HS-5 (cell line): ENCODE results near the gene ABLIM1.
A peak's percentile ranks its signal among the peaks of the same experiment; 100 is the strongest.

Source experiments
- DNase-seq: peaks from one replicate; pipeline ENCODE4 v3.0.0-alpha.2; 2012; ENCODE audit warnings: low read depth

Gene ABLIM1

DNA sequence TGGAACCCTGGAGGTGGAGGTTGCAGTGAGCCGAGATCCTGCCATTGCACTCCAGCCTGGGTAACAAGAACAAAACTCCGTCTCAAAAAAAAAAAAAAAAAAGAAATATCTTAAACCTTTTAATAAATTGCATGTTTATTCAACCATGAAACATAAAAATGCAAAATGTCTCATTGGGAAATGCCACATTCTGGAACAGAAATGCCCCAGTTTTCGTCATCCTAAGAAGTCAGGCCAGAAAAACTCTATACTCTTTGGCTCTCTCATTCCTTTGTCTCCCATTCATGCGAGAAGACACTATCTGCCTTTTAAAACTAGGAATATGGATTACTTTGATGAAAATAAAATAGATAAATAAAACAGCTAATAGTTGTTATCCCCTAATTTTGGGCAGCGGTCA lies 21.5 kb upstream of the ABLIM1 start:
- DNase-seq: no peak

DNA sequence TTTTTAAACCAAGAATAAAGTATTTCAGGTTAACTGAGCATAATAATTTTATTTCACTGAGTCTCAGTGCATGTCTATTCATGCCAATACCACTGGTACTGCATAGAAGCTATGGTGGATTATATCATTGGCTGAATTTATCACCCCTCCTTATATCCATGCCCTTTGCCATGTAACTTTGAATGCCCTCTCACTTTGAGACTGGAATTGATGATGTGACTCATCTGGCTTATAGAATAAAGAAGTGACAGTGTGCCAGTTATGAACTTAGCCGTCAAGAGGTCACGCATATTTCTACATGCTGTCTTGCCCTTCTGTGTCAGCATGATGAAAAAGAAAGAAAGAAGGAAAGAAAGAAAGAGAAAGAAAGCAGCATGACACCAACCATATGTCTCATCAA lies 20.7 kb upstream of the ABLIM1 start:
- no peak for DNase-seq

DNA sequence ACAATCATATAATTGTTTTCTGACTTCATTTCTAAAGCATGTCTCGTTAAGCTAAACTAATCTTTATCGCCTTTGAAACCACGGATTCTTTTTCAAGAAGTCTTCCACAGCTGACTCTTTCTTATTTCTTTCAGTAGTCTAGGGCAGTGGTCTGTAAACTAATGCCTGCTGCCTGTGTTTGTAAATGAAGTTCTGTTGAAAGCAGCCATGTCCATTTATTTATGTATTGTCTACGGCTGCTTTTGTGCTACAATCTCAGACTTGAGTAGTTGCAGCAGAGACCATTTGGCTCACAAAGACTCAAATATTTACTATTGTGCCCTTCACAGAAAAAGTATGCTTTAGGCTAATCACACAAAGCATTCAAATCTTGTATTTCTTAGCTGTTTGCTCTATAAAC lies 20.3 kb upstream of the ABLIM1 start:
- no peak for DNase-seq

DNA sequence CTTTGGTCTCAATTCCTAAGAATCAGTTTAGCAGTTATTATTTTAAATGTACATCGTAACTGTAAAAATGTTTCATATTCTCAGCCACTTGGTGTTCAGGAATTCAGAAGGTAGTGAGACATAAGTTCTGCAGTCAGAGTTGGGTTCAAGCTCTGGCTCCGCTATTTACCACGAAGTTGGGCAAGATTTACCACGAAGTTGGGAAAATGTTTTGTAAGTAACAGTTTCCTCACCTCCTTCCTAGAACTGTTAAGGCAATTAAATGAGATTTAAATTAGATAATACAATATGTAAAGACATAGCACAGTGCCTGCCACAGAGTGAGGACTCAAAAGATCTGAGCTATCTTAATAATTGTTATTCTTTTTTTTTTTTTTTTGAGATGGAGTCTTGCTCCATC lies 16.3 kb upstream of the ABLIM1 start:
- no peak for DNase-seq

DNA sequence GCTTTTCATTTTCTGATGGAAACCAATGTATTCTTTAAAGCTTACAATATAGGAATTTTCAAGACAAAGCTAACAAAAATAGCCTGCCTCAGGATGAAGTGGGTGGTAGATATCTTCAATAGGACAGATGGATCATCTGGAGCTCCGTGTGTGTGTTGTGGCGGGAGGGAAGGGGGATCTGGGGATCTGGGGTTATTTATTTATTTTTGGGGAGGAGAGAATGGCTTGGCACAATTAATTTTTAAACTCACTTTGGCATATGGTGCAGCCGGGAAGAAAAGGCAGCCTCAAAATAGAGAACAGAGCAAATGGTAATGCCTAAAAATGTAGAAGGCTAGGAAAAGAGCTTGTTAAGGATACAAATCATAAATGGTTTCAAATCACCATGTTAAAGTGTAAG lies 11.6 kb upstream of the ABLIM1 start:
- DNase-seq: no peak

DNA sequence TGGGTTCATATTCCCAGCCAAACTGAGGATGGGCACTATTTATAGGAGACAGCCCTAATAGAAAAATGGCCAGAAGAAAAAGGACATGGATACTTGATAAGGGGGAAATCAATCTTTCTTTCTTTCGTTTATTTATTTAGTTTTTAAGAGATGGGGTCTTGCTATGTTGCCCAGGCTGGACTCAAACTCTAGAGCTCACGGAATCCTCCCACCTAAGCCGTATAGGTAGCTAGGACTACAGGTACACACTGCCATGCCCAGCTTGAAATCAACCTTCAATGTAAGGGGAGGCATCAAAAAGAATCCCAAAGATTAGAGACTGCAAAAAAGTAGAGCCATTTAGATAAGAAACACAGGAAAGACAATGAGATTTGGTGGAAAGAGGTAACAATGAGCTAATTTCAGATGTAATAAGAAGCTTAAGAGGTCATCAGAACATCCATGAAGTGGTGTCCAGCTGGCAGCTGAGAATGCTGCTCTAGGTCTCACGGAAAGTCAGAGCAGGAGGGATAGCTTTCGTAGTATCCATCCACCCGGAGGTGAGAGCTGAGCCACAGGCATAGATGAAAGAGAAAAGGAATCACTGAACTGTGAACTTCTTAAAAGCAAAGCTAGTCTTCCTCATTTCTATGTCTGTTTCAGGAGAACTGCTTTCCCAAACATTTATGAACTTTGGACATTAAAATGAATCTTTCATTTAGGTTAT lies 10.5 kb upstream of the ABLIM1 start:
- no peak for DNase-seq

DNA sequence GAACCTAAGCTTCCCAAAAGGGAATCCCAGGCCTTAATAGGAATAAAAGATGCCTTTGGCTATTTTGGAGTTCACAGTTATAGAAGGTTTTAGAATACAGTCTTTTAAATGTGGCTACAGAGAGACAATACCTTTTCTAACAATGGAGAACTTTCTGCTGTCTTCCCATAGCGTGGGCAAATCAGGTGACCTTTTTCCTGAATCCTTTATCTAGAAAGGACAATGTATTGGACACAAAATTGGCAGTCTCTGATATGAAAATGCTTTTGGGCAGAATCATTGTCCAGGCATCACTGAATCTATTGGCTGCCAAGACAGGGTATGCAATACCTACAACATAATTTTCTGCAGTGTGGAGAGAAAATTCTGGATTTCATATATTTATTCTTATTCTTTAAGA lies 7.8 kb upstream of the ABLIM1 start:
- no peak for DNase-seq

DNA sequence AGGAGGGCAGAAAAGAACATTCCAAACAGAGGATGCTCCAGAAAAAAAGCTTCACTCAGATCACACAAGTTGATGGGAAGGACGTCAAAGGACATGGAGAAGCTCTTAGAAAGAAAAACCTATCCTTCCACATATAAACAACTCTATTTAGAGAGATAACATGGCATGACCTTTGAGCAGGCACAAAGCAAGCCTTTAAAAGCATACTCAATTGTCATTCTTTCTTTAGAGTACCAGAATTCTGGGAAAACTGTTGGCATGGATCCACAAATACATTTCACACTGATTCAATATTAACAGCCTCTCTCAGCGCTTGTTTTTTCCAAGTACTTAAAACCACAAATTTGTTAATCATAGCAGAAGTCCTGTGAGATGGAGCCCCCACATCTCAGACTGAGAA lies 7.3 kb upstream of the ABLIM1 start:
- no peak for DNase-seq

DNA sequence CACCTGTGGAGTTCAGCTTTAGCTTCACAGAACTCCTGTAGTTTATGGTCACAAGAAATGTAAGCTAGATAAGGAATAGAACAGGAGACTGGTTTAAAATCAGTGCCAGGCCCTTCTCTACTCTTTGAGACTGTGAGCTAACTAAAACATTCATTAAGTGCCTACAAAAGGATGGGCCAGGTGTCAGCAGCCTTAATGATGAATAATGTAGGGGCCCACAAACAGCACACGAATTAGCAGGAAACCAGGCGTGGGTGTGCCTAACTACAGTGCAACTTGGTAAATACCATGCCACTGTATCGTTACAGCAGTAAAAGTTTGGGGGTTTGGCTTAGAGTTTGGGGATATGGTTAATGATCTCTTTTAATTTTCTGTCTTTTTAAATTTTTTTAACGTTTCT lies 6.1 kb upstream of the ABLIM1 start:
- no peak for DNase-seq

DNA sequence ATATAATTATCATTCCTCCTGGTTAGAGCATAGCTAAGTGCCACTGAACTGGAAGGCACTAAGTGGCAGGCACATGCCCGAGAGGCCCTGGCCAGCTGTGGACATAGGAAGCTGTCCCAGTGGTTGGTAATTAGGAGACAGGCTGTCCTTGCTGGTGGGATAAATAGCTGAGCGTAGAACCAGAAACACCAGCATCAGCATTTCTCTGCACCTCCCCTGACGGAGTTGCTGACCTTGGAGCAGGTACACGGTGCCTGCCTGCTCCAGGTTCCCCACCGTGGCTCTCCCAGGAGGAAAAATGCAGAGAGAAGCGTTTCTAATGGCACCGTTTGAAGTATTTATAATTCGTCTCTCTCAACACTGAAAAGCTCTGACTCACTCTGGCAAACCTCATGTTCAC lies 5.6 kb upstream of the ABLIM1 start:
- DNase-seq: no peak

DNA sequence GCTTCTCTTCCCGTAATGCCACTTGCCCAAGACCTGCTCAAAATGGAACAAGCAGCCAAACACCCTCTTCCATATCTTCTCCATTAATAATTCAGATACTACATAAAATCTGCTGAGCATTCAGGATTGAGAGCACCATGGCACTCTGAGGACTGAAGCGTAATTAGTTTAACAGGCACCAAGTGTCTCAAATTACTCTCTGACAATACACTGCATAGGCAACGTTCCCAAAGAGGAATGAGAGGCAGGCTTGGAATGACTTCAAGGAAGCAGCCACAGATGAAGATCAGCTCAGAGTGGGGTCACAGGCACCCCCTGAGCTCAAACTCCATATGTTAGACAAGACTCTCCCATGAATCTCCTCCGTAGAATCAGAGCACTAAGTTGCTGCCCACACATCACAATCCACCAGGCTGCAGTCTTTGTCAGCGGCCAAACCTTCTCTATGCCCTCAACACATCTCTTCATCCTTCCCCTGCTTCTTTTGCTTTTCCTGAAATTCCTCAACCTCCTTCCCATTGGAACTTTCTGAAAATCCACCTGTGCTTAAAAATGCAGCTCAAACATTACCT lies 4.7 kb upstream of the ABLIM1 start:
- DNase-seq: no peak

DNA sequence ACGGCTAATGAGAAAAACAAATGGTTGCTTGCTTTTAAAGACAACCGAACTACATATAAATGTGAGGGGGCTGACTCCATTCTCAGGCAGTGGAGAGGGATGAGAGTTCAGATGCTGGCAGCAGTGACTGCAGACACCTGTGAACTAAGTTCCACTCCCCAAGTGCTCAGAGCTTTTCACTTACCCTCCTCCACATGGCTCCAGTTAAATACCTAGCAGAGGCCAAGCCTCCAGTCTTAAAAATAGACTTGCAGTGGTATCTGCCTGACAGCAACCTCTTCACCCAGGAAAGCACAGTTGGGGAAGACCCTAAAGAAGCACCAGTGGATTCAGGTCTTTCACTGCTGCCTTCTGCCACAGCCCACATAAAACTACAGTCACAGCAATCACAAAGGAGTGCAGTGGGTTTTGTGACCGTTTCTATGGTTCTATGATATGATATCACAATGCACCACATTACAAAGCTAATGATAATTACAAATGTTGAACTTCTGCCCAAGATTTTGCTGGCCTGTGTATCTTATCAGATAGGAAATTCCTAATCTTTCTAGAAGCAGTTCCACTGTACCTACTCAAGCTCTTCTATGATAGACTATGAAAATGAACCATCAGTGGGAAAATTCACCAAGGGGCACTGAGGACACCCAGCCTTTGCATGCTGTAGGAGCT lies 3.3 kb upstream of the ABLIM1 start:
- DNase-seq: no peak

DNA sequence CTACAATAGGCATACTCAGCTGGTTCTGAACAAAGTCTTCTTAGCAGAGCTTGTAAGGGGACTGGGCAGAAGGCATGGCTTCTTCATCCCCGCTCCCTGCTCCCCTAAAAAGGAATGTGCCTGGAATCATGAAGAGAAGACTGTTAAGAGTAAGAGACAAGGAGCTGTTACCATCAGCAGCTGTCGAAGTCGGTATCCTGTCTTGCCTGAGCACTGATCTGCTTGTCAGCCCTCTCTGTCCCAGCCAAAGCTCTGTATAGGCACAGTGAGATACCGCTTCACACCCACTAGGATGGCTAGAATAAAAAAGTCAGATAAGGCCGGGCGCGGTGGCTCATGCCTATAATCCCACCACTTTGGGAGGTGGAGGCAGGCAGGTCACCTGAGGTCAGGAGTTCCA lies 2.4 kb downstream of the ABLIM1 start:
- no peak for DNase-seq

DNA sequence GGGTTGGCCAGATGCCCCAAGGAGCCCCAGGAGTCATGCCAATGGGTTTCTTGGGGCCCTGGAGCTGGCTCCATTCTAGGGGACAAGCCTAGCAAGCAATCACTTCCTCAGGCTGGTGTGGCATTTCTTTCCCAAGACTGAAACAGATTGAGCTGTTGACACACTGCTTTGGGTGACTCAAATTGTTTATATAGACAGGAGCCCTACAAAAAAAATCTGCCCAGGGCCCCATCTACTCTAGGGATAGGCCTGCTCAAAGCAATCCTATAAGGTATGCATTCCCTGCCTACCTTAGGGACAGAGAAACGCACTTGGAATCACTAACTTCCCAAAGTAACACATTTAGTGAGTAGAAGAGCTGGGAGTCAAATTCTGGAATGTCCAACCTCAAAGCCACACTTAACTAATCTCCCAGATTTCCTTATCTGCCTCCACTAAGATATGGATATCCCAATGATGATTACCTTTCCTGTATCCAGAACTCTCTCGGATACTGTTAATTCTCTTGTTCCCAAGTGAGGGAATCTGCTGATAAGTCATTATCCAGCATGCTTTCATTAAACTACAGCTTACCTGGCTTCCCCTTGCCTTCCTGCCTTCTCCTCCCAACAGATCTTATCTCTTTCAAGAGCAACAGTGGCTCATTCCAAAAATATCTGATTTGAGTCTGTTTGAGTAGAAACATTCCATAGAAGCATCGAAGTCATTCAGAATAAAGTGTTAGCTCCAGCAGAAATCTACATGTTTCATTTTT lies 3.1 kb downstream of the ABLIM1 start:
- DNase-seq: no peak

DNA sequence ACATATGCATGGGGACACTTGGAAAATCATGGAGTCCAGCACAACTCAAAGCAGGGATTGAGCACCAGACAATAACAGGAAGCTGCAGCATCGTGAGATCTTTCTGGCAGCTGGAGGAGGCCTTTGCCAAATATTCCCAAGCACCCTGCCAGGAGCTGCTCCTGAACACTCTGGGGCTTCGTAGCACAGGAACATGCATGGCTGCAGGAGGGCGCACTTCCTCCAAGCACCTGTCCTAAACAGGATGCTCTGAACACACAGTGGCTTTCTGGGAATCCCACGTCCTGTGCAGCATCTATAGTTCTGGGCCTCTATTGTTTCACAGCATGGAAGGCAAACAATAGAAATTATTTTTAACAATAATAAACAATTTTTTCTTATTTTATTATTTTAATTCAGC lies 4.1 kb downstream of the ABLIM1 start:
- DNase-seq: no peak

DNA sequence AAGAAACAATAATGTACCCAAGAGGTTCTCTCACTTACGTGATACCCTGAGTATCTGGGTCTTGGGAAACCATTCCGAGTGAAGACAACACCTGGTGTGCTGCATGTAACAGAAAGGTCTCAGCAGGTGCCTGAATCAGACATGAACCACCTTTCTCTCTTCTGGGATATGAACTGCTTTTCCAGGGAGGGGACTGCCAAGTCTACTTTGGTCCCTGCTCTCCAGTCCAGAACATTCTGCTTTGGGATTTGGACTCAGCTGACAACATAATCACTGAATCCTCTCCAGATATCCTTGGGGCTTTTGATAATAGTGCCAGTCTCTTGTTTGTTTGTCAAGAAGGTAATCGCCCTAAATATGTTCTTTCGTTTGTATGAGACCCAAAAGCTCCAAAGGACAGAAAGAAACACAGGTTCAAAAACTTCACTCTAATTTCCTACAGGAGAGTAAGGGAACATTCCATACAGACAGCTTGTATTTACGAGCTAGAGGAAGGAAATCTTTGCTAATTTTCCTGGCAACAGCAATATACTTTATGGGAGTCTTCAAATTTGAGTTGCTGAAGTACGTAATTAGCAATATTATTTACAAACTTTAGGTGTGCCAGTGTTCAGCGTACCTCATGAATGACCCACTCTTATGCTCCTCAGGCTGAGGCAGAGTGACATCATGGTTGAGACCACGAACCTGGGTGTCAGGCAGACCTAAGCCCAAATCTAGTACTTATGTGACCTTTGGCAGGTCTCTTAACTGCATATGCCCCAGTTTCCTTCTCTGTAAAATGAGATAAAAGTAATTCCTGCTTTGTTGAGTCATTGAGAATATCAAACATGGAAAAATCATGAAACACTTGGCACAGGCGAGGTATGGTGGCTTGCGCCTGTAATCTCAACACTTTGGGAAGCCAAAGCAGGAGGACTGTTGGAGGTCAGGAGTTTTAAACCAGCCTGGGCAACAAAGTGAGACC lies 5.4 kb downstream of the ABLIM1 start:
- DNase-seq: no peak

DNA sequence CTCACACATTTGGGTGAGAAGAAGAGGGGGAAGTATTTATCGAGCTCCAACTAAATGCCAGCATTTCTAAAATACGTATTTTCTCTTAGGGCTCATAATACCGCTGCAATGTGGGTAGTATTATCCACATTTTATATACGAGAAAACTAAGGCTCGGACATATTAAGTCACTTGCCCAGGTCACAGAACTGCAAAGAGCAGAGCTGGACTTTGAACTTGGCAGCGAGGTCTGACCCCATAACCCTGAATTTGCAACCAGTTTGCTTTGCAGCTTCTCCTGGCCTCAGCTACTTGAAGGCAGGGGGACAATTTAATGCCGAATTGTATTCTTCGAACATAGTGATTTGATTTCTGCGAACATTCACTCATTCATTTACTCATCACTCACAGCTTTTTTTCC lies 7.2 kb downstream of the ABLIM1 start:
- no peak for DNase-seq

DNA sequence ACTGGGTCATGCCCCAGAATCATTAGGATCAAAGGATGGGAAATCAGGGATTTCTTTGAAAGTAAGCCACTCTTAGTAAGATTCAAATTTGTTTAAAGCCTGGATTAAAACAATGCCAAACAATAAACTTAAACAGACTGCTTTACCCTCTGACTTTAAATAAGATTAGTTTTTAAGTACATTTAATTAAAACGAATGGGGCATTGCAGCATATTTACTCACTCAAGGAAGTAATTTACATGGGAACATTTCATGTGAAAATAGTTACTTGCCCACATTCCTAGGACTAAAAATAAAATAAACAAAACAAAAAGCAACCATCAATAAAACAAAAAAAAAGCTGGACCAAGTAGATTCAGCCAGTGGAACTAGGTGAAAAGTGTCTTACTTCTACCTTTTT lies 7.8 kb downstream of the ABLIM1 start:
- no peak for DNase-seq

DNA sequence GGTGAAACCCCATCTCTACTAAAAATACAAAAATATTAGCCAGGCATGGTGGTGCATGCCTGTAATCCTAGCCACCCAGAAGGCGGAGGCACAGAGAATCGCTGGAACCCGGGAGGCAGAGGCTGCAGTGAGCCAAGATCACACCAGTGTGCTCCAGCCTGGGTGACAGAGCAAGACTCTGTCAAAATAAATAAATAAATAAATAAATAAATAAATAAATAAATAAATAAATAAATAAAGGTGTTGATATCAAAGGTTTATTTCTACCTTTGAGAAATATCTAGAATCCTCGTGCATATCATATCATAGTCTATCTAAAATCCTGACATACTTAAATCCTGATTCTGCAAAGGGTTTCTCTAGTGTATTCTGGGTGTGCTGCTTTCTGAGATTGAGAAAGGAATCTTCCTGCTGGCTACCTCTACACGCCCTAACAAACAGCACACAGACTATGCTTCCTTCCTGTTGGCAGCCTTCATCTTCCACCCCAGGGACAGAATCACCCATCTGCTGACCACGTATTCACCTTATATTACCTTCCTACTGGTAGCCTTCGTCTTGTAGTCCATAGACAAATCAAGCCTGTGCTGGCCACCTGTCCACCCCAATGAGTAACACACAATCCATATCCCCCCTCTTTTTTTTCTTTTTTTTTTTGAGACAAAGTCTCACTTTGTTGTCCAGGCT lies 8.7 kb downstream of the ABLIM1 start:
- no peak for DNase-seq

DNA sequence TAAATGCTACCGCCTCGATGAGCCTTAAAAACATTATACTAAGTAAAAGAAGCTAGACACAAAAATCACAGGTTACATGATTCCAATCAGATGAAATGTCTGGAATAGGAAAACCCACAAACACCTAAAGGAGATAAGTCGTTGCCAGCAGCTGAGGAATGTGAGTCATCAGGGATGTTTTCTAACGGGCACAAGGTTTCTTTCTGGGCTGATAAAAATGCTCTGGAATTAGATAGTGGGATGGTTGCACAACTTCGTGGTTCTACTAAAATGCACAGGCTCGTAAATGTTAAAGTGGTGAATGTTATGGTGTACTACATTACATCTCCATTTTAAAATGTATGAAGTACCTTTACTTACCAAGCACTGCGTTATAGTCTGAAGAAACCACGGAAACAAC lies 9.7 kb downstream of the ABLIM1 start:
- DNase-seq: peak; percentile 72

DNA sequence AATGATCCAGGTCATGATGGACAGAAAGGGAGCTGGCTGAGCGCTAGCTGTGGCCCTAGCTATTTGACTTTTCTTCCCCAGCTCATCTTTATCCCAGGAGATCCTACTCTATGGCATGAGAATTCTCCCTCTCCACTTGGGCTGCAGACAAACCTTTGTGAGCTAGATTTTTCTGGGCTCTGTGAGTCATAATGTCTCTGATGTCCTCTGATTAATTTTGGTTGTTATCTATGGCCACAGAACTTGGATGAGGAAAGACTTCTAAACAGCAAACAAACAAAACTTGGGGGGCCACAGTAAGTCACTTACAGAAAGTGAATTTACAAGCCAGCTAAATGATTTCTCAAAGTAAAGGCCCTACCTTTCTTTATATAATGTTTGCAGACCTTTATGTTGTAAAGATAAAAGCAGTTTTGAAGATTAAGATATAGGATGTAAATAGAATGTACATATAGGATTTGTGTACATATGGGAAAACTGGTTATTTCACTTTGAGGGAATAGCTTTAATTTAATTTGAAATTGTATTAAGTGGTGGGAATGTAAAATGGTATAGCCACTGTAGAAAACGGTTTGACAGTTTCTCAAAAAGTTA lies 10.4 kb downstream of the ABLIM1 start:
- no peak for DNase-seq
